Left renal pelvis (tissue), 4 donors: ENCODE measurements around the gene SHC1. TPM values are rescaled to one million over a fixed set of nuclear protein-coding genes. Genes with fewer than 3 reads are reported as not detected.
A peak's percentile ranks its signal among the peaks of the same experiment; 100 is the strongest.

Experiments used
- DNase-seq, 4 donors: peaks; one replicate each; pipeline ENCODE4 v3.0.0-alpha.2; 2013; ENCODE audit warnings: low read depth in 4 of 4, low spot score in 3 of 4
- polyA plus RNA-seq, 4 donors: library from polyadenylated mRNA; unstranded; fragments of 120-200 nt; gene quantifications; one replicate each; pipeline ENCODE4 v1.2.1, GENCODE V29; 2013; ENCODE audit not compliant: insufficient read length in 4 of 4

Gene SHC1
- polyA plus RNA-seq, 4 donors = 79.2 to 119 (median 88.0) TPM

- no peak for DNase-seq
These were observed 29.1 kb downstream of the SHC1 start for GRCh38 chr1:154941333-154942013.

GRCh38 chr1:154940651-154941194, 29.8 kb downstream of the SHC1 start:
- no peak for DNase-seq

- no peak for DNase-seq
These were observed 30.4 kb downstream of the SHC1 start for GRCh38 chr1:154940213-154940560.

- no peak for DNase-seq
These were observed 31.7 kb downstream of the SHC1 start for GRCh38 chr1:154938604-154939399.

GRCh38 chr1:154937988-154938386, 32.6 kb downstream of the SHC1 start:
- DNase-seq = no peak

- DNase-seq = peak; percentile 90 to 93 (median 92)
These were observed 33.2 kb downstream of the SHC1 start for GRCh38 chr1:154937085-154937987.

GRCh38 chr1:154936555-154937084, 33.9 kb downstream of the SHC1 start, which contains the start of gene PMVK:
Gene PMVK, minus strand, starts transcription at chr1:154936719. Its CDS starts 34 bp downstream, at chr1:154936685.
- peak; percentile 94 to 97 (median 95) for DNase-seq

GRCh38 chr1:154935749-154936554, 34.6 kb downstream of the SHC1 start:
- DNase-seq = no peak

- DNase-seq = no peak
These were observed 36.1 kb downstream of the SHC1 start for GRCh38 chr1:154934358-154934948.

- no peak for DNase-seq
These were observed 38.5 kb downstream of the SHC1 start for GRCh38 chr1:154931940-154932487.

GRCh38 chr1:154926201-154926600, 44.3 kb downstream of the SHC1 start:
- DNase-seq = no peak

GRCh38 chr1:154925335-154926170, 45.0 kb downstream of the SHC1 start:
- DNase-seq = no peak

GRCh38 chr1:154923695-154924094, 46.9 kb downstream of the SHC1 start:
- DNase-seq = no peak

- no peak for DNase-seq
These were observed 57.3 kb downstream of the SHC1 start for GRCh38 chr1:154913273-154913672.

GRCh38 chr1:154912755-154913154, 57.8 kb downstream of the SHC1 start:
- DNase-seq = no peak
